ENCODE data around the gene TMEM52B.

TMEM52B gene

GRCh38 chr12:10155966-10156365 is 22.9 kb upstream of the TMEM52B start:
- no peak overlapping the region for H2BK120ac ChIP-seq (ENCODE audit: low read depth, low read length)
- H3K14ac ChIP-seq (ENCODE audit: low read length): no peak overlapping the region
- no peak overlapping the region for H3K27ac ChIP-seq (replicated peaks; ENCODE audit: low read length)
- no peak overlapping the region for H2BK12ac ChIP-seq (ENCODE audit: low read length)
- no peak for DNase-seq (ENCODE audit: low spot score)
- no peaks in the 10 kb centered on the region for H3K36me3 ChIP-seq (replicated peaks in 1 of 2; ENCODE audit: control insufficient read depth in 2 of 2, insufficient read depth in 2 of 2, low read length in 2 of 2)
- peaks cover 0 to 5% of the 10 kb centered on the region in 2 donors for H3K4me1 ChIP-seq (ENCODE audit: control insufficient read depth in 2 of 2, insufficient read depth in 1 of 2, low read depth in 1 of 2, low read length in 2 of 2)
- H2AFZ ChIP-seq (ENCODE audit: low read length): no peak overlapping the region
- H2AK5ac ChIP-seq (ENCODE audit: low read depth, low read length): no peak overlapping the region
- no peak overlapping the region for H4K91ac ChIP-seq (ENCODE audit: low read depth, low read length, poor library complexity)
- peaks cover 0 to 15% (median 0%) of the 10 kb centered on the region in 3 experiments for H3K27me3 ChIP-seq (ENCODE audit: control insufficient read depth in 3 of 3, insufficient read depth in 3 of 3, low read depth in 1 of 3, low read length in 3 of 3)
- no peak overlapping the region for H3K23ac ChIP-seq (ENCODE audit: low read depth, low read length, poor library complexity)
- H2BK5ac ChIP-seq (ENCODE audit: low read length): no peak overlapping the region
- H4K8ac ChIP-seq (ENCODE audit: low read depth, low read length): no peak overlapping the region
- H3K9me3 ChIP-seq (replicated peaks in 1 of 2; ENCODE audit: control insufficient read depth in 2 of 2, insufficient read depth in 1 of 2, low read depth in 1 of 2, low read length in 2 of 2): no peaks in the 10 kb centered on the region
- H3K4ac ChIP-seq (ENCODE audit: low read length): no peak overlapping the region
- H3K79me1 ChIP-seq (ENCODE audit: low read depth, low read length): no peaks in the 10 kb centered on the region
- no peak overlapping the region for H3K18ac ChIP-seq (ENCODE audit: low read length)
- WGBS, 2 donors (ENCODE audit: extremely low coverage in 2 of 2, insufficient read length in 2 of 2, insufficient replicate concordance in 1 of 2): no CpG with 5 or more reads among the region's 3 CpGs
- no peak overlapping the region for H2BK15ac ChIP-seq (ENCODE audit: low read length)
- no peak overlapping the region for H3K4me2 ChIP-seq (ENCODE audit: insufficient read depth, low read length, poor library complexity, severe bottlenecking)
- H3K9ac ChIP-seq (ENCODE audit: low read depth, low read length, poor library complexity): no peak overlapping the region
- no peak overlapping the region for H3K4me3 ChIP-seq (ENCODE audit: low read length in 2 of 2)

GRCh38 chr12:10158406-10158805 is 20.4 kb upstream of the TMEM52B start:
- peaks cover 0 to 5% of the 10 kb centered on the region in 2 donors for H3K4me1 ChIP-seq (ENCODE audit: control insufficient read depth in 2 of 2, insufficient read depth in 1 of 2, low read depth in 1 of 2, low read length in 2 of 2)
- no peak overlapping the region for H2BK5ac ChIP-seq (ENCODE audit: low read length)
- no peak overlapping the region for H3K4me2 ChIP-seq (ENCODE audit: insufficient read depth, low read length, poor library complexity, severe bottlenecking)
- no peak overlapping the region for H2BK12ac ChIP-seq (ENCODE audit: low read length)
- H2AFZ ChIP-seq (ENCODE audit: low read length): no peak overlapping the region
- no peak overlapping the region for H2AK5ac ChIP-seq (ENCODE audit: low read depth, low read length)
- H3K79me1 ChIP-seq (ENCODE audit: low read depth, low read length): no peaks in the 10 kb centered on the region
- H2BK120ac ChIP-seq (ENCODE audit: low read depth, low read length): no peak overlapping the region
- H3K9me3 ChIP-seq (replicated peaks in 1 of 2; ENCODE audit: control insufficient read depth in 2 of 2, insufficient read depth in 1 of 2, low read depth in 1 of 2, low read length in 2 of 2): no peaks in the 10 kb centered on the region
- H3K27me3 ChIP-seq (ENCODE audit: control insufficient read depth in 3 of 3, insufficient read depth in 3 of 3, low read depth in 1 of 3, low read length in 3 of 3): peaks cover 0 to 15% (median 0%) of the 10 kb centered on the region in 3 experiments
- H3K23ac ChIP-seq (ENCODE audit: low read depth, low read length, poor library complexity): no peak overlapping the region
- H4K91ac ChIP-seq (ENCODE audit: low read depth, low read length, poor library complexity): no peak overlapping the region
- WGBS, 2 donors (ENCODE audit: extremely low coverage in 2 of 2, insufficient read length in 2 of 2, insufficient replicate concordance in 1 of 2): no CpG with 5 or more reads among the region's 2 CpGs
- H3K9ac ChIP-seq (ENCODE audit: low read depth, low read length, poor library complexity): no peak overlapping the region
- DNase-seq (ENCODE audit: low spot score): no peak
- H3K4ac ChIP-seq (ENCODE audit: low read length): no peak overlapping the region
- no peak overlapping the region for H4K8ac ChIP-seq (ENCODE audit: low read depth, low read length)
- H3K4me3 ChIP-seq (ENCODE audit: low read length in 2 of 2): no peak overlapping the region
- H3K36me3 ChIP-seq (replicated peaks in 1 of 2; ENCODE audit: control insufficient read depth in 2 of 2, insufficient read depth in 2 of 2, low read length in 2 of 2): no peaks in the 10 kb centered on the region
- no peak overlapping the region for H3K18ac ChIP-seq (ENCODE audit: low read length)
- H2BK15ac ChIP-seq (ENCODE audit: low read length): no peak overlapping the region
- no peak overlapping the region for H3K27ac ChIP-seq (replicated peaks; ENCODE audit: low read length)
- H3K14ac ChIP-seq (ENCODE audit: low read length): no peak overlapping the region

DNA sequence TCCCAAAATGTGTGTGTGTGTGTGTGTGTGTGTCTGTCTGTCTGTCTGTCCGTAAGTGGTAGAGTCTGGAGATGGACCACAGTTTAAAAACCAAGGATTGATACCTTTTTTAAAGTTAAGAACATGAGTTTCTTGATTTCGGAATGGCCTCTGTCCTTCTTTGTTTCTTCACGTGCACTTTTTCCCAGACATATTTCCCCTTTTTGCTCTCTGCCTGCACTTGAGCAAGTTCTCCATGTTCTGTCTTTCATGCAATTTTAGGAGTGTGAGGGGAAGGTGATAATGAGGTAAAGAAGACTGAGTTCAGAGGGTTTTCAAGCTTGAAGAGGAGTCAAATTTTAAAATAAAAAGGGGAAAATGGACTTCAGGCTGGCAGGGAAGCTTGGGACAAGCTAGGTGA is 19.6 kb upstream of the TMEM52B start:
- Histone ChIP-seq H2BK12ac (ENCODE audit: low read length) (no peak overlapping the region), H3K27me3 (ENCODE audit: control insufficient read depth in 3 of 3, insufficient read depth in 3 of 3, low read depth in 1 of 3, low read length in 3 of 3) (peaks cover 0 to 8% (median 0%) of the 10 kb centered on the region in 3 experiments), H2BK15ac (ENCODE audit: low read length) (no peak overlapping the region), H3K9ac (ENCODE audit: low read depth, low read length, poor library complexity) (no peak overlapping the region), H3K4me1 (ENCODE audit: control insufficient read depth in 2 of 2, insufficient read depth in 1 of 2, low read depth in 1 of 2, low read length in 2 of 2) (no peaks in the 10 kb centered on the region), H2BK5ac (ENCODE audit: low read length) (no peak overlapping the region), H3K14ac (ENCODE audit: low read length) (no peak overlapping the region), H3K4me2 (ENCODE audit: insufficient read depth, low read length, poor library complexity, severe bottlenecking) (no peak overlapping the region), H2AFZ (ENCODE audit: low read length) (no peak overlapping the region), H2BK120ac (ENCODE audit: low read depth, low read length) (no peak overlapping the region), H3K9me3 (replicated peaks in 1 of 2; ENCODE audit: control insufficient read depth in 2 of 2, insufficient read depth in 1 of 2, low read depth in 1 of 2, low read length in 2 of 2) (no peaks in the 10 kb centered on the region), H3K36me3 (replicated peaks in 1 of 2; ENCODE audit: control insufficient read depth in 2 of 2, insufficient read depth in 2 of 2, low read length in 2 of 2) (no peaks in the 10 kb centered on the region), H3K4me3 (ENCODE audit: low read length in 2 of 2) (no peak overlapping the region), H3K79me1 (ENCODE audit: low read depth, low read length) (no peaks in the 10 kb centered on the region), H3K23ac (ENCODE audit: low read depth, low read length, poor library complexity) (no peak overlapping the region), H4K91ac (ENCODE audit: low read depth, low read length, poor library complexity) (no peak overlapping the region), H3K4ac (ENCODE audit: low read length) (no peak overlapping the region), H2AK5ac (ENCODE audit: low read depth, low read length) (no peak overlapping the region), H3K27ac (replicated peaks; ENCODE audit: low read length) (no peak overlapping the region), H4K8ac (ENCODE audit: low read depth, low read length) (no peak overlapping the region), H3K18ac (ENCODE audit: low read length) (no peak overlapping the region)
- no CpG with 5 or more reads among the region's 3 CpGs for WGBS, 2 donors (ENCODE audit: extremely low coverage in 2 of 2, insufficient read length in 2 of 2, insufficient replicate concordance in 1 of 2)
- DNase-seq (ENCODE audit: low spot score): no peak

DNA sequence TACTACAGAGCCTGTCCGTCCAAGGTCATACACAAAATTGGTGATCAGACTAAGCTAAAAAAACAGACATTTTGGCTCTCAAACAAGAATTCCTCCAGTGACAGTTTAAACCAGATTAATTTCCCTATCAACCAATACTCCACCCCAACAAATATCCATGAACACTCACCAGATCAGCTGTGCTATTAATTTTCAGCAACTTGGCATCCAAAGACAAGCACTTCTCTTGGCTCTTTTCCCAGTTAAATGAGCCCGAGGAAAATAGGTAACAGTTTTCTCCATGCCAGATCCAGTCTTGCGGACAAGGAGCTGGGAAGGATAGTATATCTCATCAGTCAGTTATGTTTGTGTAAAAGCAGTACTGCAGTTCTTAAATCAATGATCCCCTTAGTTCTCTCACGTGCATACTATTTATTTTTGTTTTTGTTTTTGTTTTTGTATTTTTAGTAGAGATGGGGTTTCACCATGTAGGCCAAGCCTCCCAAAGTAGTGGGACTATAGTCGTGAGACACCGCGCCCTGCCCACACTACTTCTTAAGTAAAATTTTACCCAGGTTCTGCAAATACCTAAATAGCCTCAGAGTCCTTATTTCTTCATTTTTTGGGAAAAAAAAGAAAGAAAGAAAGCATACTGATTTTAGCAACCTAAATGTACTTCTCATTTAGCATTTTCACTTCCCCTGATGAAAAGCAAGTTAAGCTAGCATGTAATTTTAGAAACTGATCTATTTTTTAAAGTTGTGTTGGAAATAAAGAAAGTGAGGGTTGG is 18.0 kb upstream of the TMEM52B start:
- Histone ChIP-seq H3K4me3 (ENCODE audit: low read length in 2 of 2) (no peak overlapping the region), H3K9me3 (replicated peaks in 1 of 2; ENCODE audit: control insufficient read depth in 2 of 2, insufficient read depth in 1 of 2, low read depth in 1 of 2, low read length in 2 of 2) (no peaks in the 10 kb centered on the region), H3K9ac (ENCODE audit: low read depth, low read length, poor library complexity) (no peak overlapping the region), H3K18ac (ENCODE audit: low read length) (no peak overlapping the region), H3K4ac (ENCODE audit: low read length) (no peak overlapping the region), H3K27me3 (ENCODE audit: control insufficient read depth in 3 of 3, insufficient read depth in 3 of 3, low read depth in 1 of 3, low read length in 3 of 3) (peaks cover 0 to 5% (median 0%) of the 10 kb centered on the region in 3 experiments), H2BK15ac (ENCODE audit: low read length) (no peak overlapping the region), H3K23ac (ENCODE audit: low read depth, low read length, poor library complexity) (no peak overlapping the region), H3K14ac (ENCODE audit: low read length) (no peak overlapping the region), H2BK12ac (ENCODE audit: low read length) (no peak overlapping the region), H3K4me2 (ENCODE audit: insufficient read depth, low read length, poor library complexity, severe bottlenecking) (no peak overlapping the region), H4K91ac (ENCODE audit: low read depth, low read length, poor library complexity) (no peak overlapping the region), H3K79me1 (ENCODE audit: low read depth, low read length) (no peaks in the 10 kb centered on the region), H2BK120ac (ENCODE audit: low read depth, low read length) (no peak overlapping the region), H3K27ac (replicated peaks; ENCODE audit: low read length) (no peak overlapping the region), H4K8ac (ENCODE audit: low read depth, low read length) (no peak overlapping the region), H2AK5ac (ENCODE audit: low read depth, low read length) (no peak overlapping the region), H2AFZ (ENCODE audit: low read length) (no peak overlapping the region), H3K4me1 (ENCODE audit: control insufficient read depth in 2 of 2, insufficient read depth in 1 of 2, low read depth in 1 of 2, low read length in 2 of 2) (no peaks in the 10 kb centered on the region), H3K36me3 (replicated peaks in 1 of 2; ENCODE audit: control insufficient read depth in 2 of 2, insufficient read depth in 2 of 2, low read length in 2 of 2) (no peaks in the 10 kb centered on the region), H2BK5ac (ENCODE audit: low read length) (no peak overlapping the region)
- DNase-seq (ENCODE audit: low spot score): no peak
- WGBS, 2 donors (ENCODE audit: extremely low coverage in 2 of 2, insufficient read length in 2 of 2, insufficient replicate concordance in 1 of 2): no CpG with 5 or more reads among the region's 7 CpGs
